ENCODE measurements around the gene THY1. TPM values are rescaled to one million over a fixed set of nuclear protein-coding genes. Genes with fewer than 3 reads are reported as not detected.

The THY1 gene
- total and polyA plus RNA-seq, 2 of the 8 experiments (the other 6 are each of a cell fraction or from before 2014, with no cell fraction given), result 286 to 2,479 TPM

- POLR2A ChIA-PET (ENCODE audit: partially characterized antibody), result interaction anchor here (0.8 to 1.6 kb wide), 3 partner anchors 17 to 41 kb away, joined by 4 to 6 read pairs (median 5); no protein-coding TSS in a partner anchor
- Histone ChIP-seq H3K4me1 (replicated peaks in 1 of 4; ENCODE audit: control insufficient read depth in 3 of 4, insufficient read depth in 4 of 4, low read length in 3 of 4) (peaks cover 9 to 56% (median 43%) of the 10 kb centered on the region in 4 experiments), H4K20me1 (replicated peaks in 1 of 2; ENCODE audit: control insufficient read depth in 1 of 2, insufficient read depth in 2 of 2, low read length in 2 of 2) (no peaks in the 10 kb centered on the region), H4K8ac (ENCODE audit: extremely low read depth, insufficient read depth, low read length) (no peak overlapping the region), H3K4ac (replicated peaks; ENCODE audit: insufficient read length, low read depth, low read length) (no peak overlapping the region), H3K18ac (ENCODE audit: extremely low read depth, low read length) (no peak overlapping the region; the same call in 1 of the 2 replicates), H3K36me3 (ENCODE audit: control insufficient read depth in 2 of 4, insufficient read depth in 4 of 4, low read length in 3 of 4) (no peaks in the 10 kb centered on the region), H3K27me3 (replicated peaks in 1 of 4; ENCODE audit: control insufficient read depth in 3 of 4, extremely low read depth in 1 of 4, insufficient read depth in 3 of 4, low read length in 3 of 4) (peaks cover 0 to 12% (median 10%) of the 10 kb centered on the region in 4 experiments; a peak in 6 of 7 replicates), H2AK5ac (ENCODE audit: low read depth, low read length) (no peak overlapping the region), H3K9ac (replicated peaks in 1 of 4; ENCODE audit: extremely low read depth in 1 of 4, low read depth in 3 of 4, low read length in 3 of 4) (no peak overlapping the region), H3K14ac (ENCODE audit: insufficient read length) (no peak overlapping the region), H3K56ac (replicated peaks; ENCODE audit: insufficient read length, low read depth, low read length) (no peak overlapping the region), H2AFZ (ENCODE audit: low read length) (no peak overlapping the region), H3K23me2 (ENCODE audit: low read depth, low read length) (peaks cover 21% of the 10 kb centered on the region), H3K27ac (ENCODE audit: low read depth, low read length) (no peak overlapping the region), H3K9me3 (ENCODE audit: insufficient read depth in 2 of 2, low read depth in 1 of 2, low read length in 1 of 2) (no peaks in the 10 kb centered on the region), H3K79me2 (ENCODE audit: control insufficient read depth in 1 of 2, insufficient read depth in 2 of 2, low read length in 2 of 2) (no peaks in the 10 kb centered on the region), H3K4me2 (ENCODE audit: insufficient read depth in 1 of 2, low read depth in 2 of 2, low read length in 2 of 2) (peak overlapping the region; percentile 39 to 45; a peak in 2 of 4 replicates), H2BK5ac (ENCODE audit: low read depth, low read length) (no peak overlapping the region), H4K91ac (replicated peaks; ENCODE audit: insufficient read length, low read length) (no peak overlapping the region), H2BK120ac (replicated peaks; ENCODE audit: low read depth, low read length) (peak overlapping the region; percentile 38), H3K79me1 (ENCODE audit: low read depth, low read length) (no peaks in the 10 kb centered on the region), H2BK20ac (ENCODE audit: low read length) (0 out of 2 replicates have a peak overlapping the region, but pooled peaks have one; percentile 80), H3K4me3 (ENCODE audit: extremely low read depth in 1 of 4, insufficient read depth in 2 of 4, low read depth in 3 of 4, low read length in 4 of 4) (peak overlapping the region in 3 of 4 experiments; percentile 5 to 33 (median 15); a peak in 3 of 8 replicates), H3K23ac (ENCODE audit: insufficient read length) (no peak overlapping the region), H2BK12ac (ENCODE audit: low read depth, low read length) (peak overlapping the region; percentile 50; the same call in 1 of the 2 replicates), H4K5ac (ENCODE audit: insufficient read length, low read depth, low read length) (peak overlapping the region; percentile 25), H2BK15ac (ENCODE audit: low read length) (no peak overlapping the region)
- FAIRE-seq (no peak), DNase-seq (ENCODE audit: low read depth in 1 of 2, low spot score in 2 of 2) (peak in 1 of 2 experiments; percentile 57)
- WGBS, 2 experiments (ENCODE audit: extremely low coverage in 1 of 2, insufficient coverage in 1 of 2, insufficient read length in 1 of 2, insufficient replicate concordance in 2 of 2, low coverage in 1 of 2, low lambda C conversion rate in 2 of 2, missing lambda C conversion rate in 1 of 2), result 56% methylated on average over 10 of the region's 10 CpGs; no CpG with 5 or more reads in 1 of the 2 experiments
- TF ChIP-seq TEAD4 (IDR thresholded peaks at IDR 0.05; ENCODE audit: low read depth, low read length) (peak; percentile 64), RBBP5 (IDR thresholded peaks at IDR 0.05; ENCODE audit: borderline replicate concordance, low read depth, low read length) (no peak), EGR1 (IDR thresholded peaks at IDR 0.05; ENCODE audit: borderline replicate concordance, low read depth, low read length) (no peak), ASH2L (IDR thresholded peaks at IDR 0.05; ENCODE audit: low read length) (peak; percentile 3)
- CTCF ChIA-PET (ENCODE audit: partially characterized antibody), result interaction anchor here (0.8 to 26.3 kb wide), 13 partner anchors 11 to 729 kb away, joined by 3 to 474 read pairs (median 3); partner anchors contain the start of genes C1QTNF5 and MFRP
Observed at GRCh38 chr11:119378851-119379465, 44.0 kb downstream of the THY1 start.
